H1 (cell line): ENCODE results near the gene HOXD4. TPM values are rescaled to one million over a fixed set of nuclear protein-coding genes. Genes with fewer than 3 reads are reported as not detected.

Source experiments
- CEBPB ChIP-seq: IDR thresholded peaks from 2 replicates; pipeline ENCODE4 v1.6.1; 2012; ENCODE audit warnings: low read depth, low read length
- EZH2 ChIP-seq: fragments of 200-600 bp; sonication (generic); IDR thresholded peaks from 2 replicates; pipeline ENCODE4 v1.7.1; 2012; ENCODE audit warnings: low read depth, mild to moderate bottlenecking, moderate library complexity, low read length, inconsistent platforms; ENCODE audit not compliant: severe bottlenecking
- HDAC6 ChIP-seq: IDR thresholded peaks from one replicate; pipeline ENCODE4 v1.7.1; 2012; ENCODE audit warnings: low read depth, mild to moderate bottlenecking, inconsistent platforms, low read length, moderate library complexity
- NRF1 ChIP-seq: IDR thresholded peaks from 2 replicates; pipeline ENCODE4 v1.6.1; 2011; ENCODE audit warnings: mild to moderate bottlenecking, low read depth, low read length, improper control_type of control experiment
- SIRT6 ChIP-seq: IDR thresholded peaks from one replicate; pipeline ENCODE4 v1.7.1; 2012; ENCODE audit warnings: low read length, inconsistent platforms
- SP1 ChIP-seq: IDR thresholded peaks from 2 replicates; pipeline ENCODE4 v1.6.1; 2011; ENCODE audit warnings: low read depth, low read length
- TAF1 ChIP-seq: IDR thresholded peaks from 2 replicates; pipeline ENCODE4 v1.6.1; 2011; ENCODE audit warnings: mild to moderate bottlenecking, low read depth, low read length
- polyA plus RNA-seq, 7 experiments: library from polyadenylated mRNA; depleted of rRNA in 3 of 7; stranded (reverse) in 5 of 7; unstranded in 2 of 7; fragments of >200 nt in 5 of 7; fragments of 200-250 nt in 2 of 7; gene quantifications; 1 replicate in 5 of 7; 2 replicates in 1 of 7; 4 replicates in 1 of 7; pipeline versions ENCODE4 v1.2.1 to v1.2.3, GENCODE V29; 2011 to 2013; ENCODE audit warnings: missing spikeins in 2 of 7, mixed read lengths in 2 of 7
- total RNA-seq: library from RNA; stranded (reverse); fragmentation: NEBNext Ultra II Directional; extraction: Animal tissue kit (Norgen Biotek cat#: 25700); gene quantifications from 2 replicates; pipeline ENCODE4 v1.2.1, GENCODE V29; 2021
- TF ChIP-seq, protein P1 (sequence below): fragments of 300-600 bp; sonication (generic); IDR thresholded peaks from 2 replicates; pipeline ENCODE4 v1.7.1; 2012; ENCODE audit warnings: low read length, moderate library complexity, mild to moderate bottlenecking, inconsistent platforms; ENCODE audit not compliant: insufficient replicate concordance
- TF ChIP-seq, protein P2 (sequence below): IDR thresholded peaks from 2 replicates; pipeline ENCODE4 v1.6.1; 2011; ENCODE audit warnings: low read length, improper control_type of control experiment

The HOXD4 gene
- total and polyA plus RNA-seq, 2 of the 8 experiments (the other 6 are each of a cell fraction or from before 2014, with no cell fraction given) = not detected

DNA sequence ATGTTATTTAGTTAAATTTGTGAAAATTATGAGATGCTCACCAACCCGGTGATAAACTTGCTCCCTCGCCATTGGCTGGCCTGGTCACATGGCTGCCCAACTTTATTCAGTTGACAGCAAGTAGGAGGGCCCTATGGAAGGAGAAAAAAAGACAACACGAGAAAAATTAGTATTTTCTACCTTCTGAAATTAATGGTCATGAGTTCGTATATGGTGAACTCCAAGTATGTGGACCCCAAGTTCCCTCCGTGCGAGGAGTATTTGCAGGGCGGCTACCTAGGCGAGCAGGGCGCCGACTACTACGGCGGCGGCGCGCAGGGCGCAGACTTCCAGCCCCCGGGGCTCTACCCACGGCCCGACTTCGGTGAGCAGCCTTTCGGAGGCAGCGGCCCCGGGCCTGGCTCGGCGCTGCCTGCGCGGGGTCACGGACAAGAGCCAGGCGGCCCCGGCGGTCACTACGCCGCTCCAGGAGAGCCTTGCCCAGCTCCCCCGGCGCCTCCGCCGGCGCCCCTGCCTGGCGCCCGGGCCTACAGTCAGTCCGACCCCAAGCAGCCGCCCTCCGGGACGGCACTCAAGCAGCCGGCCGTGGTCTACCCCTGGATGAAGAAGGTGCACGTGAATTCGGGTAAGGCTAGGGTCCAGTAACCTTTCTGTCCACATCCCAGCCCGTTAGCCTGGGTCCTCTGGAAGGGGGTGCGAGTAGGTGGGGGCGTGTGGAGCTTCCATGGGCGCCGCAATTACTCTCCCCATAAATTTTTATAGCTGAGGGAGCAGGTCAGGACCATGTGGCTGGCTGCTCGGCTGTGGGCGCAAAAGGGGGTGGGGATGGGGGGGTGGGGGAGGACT, at the start of gene HOXD4 (continued):
- TF ChIP-seq, protein P1, sequence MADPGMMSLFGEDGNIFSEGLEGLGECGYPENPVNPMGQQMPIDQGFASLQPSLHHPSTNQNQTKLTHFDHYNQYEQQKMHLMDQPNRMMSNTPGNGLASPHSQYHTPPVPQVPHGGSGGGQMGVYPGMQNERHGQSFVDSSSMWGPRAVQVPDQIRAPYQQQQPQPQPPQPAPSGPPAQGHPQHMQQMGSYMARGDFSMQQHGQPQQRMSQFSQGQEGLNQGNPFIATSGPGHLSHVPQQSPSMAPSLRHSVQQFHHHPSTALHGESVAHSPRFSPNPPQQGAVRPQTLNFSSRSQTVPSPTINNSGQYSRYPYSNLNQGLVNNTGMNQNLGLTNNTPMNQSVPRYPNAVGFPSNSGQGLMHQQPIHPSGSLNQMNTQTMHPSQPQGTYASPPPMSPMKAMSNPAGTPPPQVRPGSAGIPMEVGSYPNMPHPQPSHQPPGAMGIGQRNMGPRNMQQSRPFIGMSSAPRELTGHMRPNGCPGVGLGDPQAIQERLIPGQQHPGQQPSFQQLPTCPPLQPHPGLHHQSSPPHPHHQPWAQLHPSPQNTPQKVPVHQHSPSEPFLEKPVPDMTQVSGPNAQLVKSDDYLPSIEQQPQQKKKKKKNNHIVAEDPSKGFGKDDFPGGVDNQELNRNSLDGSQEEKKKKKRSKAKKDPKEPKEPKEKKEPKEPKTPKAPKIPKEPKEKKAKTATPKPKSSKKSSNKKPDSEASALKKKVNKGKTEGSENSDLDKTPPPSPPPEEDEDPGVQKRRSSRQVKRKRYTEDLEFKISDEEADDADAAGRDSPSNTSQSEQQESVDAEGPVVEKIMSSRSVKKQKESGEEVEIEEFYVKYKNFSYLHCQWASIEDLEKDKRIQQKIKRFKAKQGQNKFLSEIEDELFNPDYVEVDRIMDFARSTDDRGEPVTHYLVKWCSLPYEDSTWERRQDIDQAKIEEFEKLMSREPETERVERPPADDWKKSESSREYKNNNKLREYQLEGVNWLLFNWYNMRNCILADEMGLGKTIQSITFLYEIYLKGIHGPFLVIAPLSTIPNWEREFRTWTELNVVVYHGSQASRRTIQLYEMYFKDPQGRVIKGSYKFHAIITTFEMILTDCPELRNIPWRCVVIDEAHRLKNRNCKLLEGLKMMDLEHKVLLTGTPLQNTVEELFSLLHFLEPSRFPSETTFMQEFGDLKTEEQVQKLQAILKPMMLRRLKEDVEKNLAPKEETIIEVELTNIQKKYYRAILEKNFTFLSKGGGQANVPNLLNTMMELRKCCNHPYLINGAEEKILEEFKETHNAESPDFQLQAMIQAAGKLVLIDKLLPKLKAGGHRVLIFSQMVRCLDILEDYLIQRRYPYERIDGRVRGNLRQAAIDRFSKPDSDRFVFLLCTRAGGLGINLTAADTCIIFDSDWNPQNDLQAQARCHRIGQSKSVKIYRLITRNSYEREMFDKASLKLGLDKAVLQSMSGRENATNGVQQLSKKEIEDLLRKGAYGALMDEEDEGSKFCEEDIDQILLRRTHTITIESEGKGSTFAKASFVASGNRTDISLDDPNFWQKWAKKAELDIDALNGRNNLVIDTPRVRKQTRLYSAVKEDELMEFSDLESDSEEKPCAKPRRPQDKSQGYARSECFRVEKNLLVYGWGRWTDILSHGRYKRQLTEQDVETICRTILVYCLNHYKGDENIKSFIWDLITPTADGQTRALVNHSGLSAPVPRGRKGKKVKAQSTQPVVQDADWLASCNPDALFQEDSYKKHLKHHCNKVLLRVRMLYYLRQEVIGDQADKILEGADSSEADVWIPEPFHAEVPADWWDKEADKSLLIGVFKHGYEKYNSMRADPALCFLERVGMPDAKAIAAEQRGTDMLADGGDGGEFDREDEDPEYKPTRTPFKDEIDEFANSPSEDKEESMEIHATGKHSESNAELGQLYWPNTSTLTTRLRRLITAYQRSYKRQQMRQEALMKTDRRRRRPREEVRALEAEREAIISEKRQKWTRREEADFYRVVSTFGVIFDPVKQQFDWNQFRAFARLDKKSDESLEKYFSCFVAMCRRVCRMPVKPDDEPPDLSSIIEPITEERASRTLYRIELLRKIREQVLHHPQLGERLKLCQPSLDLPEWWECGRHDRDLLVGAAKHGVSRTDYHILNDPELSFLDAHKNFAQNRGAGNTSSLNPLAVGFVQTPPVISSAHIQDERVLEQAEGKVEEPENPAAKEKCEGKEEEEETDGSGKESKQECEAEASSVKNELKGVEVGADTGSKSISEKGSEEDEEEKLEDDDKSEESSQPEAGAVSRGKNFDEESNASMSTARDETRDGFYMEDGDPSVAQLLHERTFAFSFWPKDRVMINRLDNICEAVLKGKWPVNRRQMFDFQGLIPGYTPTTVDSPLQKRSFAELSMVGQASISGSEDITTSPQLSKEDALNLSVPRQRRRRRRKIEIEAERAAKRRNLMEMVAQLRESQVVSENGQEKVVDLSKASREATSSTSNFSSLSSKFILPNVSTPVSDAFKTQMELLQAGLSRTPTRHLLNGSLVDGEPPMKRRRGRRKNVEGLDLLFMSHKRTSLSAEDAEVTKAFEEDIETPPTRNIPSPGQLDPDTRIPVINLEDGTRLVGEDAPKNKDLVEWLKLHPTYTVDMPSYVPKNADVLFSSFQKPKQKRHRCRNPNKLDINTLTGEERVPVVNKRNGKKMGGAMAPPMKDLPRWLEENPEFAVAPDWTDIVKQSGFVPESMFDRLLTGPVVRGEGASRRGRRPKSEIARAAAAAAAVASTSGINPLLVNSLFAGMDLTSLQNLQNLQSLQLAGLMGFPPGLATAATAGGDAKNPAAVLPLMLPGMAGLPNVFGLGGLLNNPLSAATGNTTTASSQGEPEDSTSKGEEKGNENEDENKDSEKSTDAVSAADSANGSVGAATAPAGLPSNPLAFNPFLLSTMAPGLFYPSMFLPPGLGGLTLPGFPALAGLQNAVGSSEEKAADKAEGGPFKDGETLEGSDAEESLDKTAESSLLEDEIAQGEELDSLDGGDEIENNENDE = no peak
- TF ChIP-seq SIRT6 = no peak
- TF ChIP-seq NRF1 = no peak
- no peak for TF ChIP-seq SP1
- no peak for TF ChIP-seq TAF1
- no peak for TF ChIP-seq HDAC6
- TF ChIP-seq, protein P2, sequence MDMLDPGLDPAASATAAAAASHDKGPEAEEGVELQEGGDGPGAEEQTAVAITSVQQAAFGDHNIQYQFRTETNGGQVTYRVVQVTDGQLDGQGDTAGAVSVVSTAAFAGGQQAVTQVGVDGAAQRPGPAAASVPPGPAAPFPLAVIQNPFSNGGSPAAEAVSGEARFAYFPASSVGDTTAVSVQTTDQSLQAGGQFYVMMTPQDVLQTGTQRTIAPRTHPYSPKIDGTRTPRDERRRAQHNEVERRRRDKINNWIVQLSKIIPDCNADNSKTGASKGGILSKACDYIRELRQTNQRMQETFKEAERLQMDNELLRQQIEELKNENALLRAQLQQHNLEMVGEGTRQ = peak; percentile 74
- peak; percentile 90 for TF ChIP-seq EZH2
- TF ChIP-seq CEBPB = no peak
